Activated CD4-positive, alpha-beta T cell treated with anti-CD3 and anti-CD28 coated beads, Interleukin-2, amount 50 U/mL, for 16 hours (primary cell): Measurements from ENCODE around the gene FAM161B.
"Not testable (repeated sequence)": the region's sequence is repeated elsewhere in the genome, so short reads cannot be mapped to it uniquely, and the experiment has no call there.

Experiments used
- DNase-seq: peaks from one replicate; pipeline ENCODE4 v3.0.0-alpha.2; 2020

Gene FAM161B

DNA sequence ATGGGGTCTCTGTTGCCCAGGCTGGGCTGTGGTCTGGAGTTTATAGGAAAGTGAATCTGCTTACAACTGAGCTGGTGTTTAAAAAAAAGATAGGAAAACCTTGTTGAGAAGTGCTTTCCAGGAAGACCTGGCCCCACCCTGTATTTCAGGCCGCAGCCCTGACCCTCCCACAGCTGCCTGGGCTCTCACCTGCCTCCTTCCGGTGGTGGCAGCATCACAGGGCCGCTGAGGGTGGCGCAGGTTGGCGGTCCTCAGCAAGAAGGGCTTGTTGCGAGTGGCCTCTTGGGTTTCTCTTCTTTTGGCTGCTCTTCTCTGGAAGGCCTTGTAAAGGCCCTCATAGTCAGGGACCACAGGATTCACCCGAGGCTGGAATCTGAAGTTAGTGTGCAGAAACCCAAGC is 7.7 kb downstream of the FAM161B start:
- DNase-seq = no peak

DNA sequence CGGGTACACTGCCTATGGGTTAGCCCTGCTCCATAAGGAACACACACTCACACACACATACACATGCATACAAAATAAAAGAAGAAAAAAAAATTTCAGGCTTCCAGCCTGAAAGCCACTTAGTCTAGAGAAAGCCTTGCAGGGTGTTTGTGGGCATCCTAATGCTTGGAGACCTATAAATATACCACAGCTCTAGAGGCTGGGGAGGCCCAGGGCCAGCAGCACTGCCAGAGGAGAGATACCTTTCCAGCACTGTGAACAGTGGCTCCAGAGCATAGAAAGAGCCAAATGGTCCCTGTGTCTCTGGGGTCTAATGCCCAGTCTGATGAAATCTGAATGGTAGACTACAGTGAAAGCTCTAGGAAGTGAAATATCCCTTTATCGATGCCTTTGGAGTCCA is 12.9 kb downstream of the FAM161B start:
- no peak for DNase-seq

DNA sequence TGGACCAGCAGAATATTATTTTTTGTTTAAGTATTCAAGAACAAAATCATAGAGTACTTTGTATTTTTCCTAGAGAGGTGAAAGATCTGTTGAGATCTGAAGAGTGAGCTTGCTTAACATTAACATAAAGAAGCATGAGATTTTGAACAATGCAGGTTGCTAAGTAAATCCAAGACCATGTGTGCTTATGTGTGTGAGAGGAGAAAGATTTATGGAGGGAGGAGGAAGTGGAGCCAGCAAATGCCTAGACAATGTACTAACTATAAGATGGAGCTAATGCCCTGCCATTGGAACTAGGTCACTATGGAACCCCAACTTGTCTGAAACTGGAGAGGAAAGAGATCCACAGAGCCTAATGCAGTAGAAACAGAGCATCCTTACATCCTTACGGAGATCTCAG is 13.3 kb downstream of the FAM161B start:
- DNase-seq = no peak

DNA sequence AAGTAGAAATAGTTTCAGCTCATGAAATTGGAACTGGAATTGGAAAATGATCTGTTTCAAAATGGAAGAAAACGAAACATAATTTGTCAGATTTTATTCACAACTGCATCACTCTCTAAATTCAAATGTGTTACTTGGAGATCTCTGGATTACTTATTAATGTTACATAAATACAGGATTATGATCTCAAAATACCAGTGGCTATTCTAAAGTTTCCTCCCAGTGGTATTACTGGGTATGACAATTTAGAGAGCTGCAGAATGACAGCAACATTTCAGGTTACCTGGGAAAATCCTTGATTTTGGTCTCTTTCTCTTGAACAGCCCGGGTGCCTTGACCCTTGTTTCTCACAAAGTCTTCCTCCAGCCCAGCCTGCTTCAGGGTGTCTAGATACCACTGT is 14.2 kb downstream of the FAM161B start:
- DNase-seq = no peak

DNA sequence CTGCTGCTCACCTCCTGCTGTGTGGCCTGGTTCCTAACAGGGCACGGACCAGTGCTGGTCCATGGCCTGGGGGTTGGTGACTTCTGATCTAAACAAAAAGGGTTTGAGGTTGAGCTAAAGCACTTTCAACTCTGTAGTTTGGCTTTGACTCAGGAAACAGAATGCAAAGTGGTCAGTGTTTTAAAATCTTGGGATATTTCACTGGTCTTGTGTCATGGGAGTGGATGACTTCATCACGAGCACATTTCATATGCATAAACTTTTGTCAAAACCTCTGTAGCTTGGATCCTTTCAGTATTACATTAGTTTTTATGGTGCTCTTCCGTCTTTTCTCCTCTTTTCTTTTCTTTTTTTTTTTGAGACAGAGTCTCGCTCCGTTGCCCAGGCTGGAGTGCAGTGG is 25.6 kb downstream of the FAM161B start:
- DNase-seq = no peak

DNA sequence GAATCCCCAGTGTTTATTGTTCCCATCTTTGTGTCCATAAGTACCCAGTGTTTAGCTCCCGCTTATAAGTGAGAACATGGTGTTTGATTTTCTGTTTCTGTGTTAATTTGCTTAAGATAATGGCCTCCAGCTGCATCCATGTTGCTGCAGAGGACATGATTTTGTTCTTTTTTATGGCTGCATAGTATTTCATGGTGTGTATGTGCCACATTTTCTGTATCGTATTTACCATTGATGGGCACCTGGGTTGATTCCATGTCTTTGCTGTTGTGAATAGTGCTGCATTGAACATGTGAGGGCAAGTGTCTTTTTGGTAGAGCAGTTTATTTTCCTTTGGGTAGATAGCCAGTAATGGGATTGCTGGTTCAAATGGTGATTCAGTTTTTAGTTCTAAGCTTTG is 30.4 kb downstream of the FAM161B start:
- DNase-seq = not testable (repeated sequence)

DNA sequence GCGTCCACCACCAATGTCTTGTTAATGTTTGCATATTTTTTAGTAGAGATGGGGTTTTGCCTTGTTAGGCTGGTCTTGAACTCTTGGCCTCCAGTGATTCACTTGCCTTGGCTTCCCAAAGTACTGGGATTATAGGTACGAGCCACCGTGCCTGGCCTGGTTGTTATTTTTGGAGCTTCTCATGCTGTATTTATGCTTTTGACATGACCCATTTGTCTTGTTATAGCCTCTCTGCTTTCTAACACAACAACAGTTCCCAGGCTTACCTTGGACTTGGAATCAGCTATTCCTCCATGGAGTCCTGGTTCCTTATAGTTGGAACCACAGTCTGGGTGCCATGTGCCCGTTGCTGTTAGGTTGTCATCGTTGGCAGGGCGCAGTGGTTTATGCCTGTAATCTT is 33.6 kb downstream of the FAM161B start:
- no peak for DNase-seq

DNA sequence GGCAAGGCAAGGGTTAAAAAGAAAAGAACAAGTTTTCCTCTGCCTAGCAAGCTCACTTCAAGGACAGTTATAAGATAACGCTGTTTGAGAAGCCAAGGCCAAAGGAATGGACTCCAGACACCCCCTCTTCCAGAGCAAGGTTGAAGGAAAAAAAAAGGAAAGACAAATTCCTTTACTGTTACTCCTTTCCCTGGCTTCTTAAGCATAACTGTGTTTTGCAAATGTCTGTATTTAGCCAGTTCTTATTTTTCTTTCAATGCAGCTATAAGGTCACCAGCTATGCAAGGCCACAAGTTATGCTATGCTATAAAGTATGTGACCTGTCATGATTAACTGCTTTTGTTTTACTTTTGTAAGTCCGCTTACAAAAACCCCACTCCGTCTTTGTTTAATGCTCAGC is 36.6 kb downstream of the FAM161B start:
- DNase-seq = no peak

DNA sequence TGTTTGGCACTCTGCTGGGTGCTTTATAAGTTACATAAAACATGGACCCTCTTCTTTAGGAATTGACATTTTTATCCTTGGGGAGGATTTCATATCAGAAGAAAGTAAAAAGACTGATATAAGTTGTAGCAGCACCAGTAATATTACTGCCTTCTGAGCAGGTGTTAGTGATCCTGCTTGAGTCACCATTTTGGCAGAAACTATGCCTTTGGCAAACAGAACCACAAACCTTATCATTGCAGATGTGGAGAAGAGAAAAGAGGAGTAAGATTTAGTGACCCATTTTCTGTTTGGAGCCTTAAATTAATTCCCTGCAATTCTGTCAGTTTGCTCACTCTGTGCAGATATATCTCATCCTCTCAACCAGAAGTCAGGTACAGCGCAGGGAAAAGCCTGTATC is 40.2 kb downstream of the FAM161B start:
- DNase-seq = no peak

DNA sequence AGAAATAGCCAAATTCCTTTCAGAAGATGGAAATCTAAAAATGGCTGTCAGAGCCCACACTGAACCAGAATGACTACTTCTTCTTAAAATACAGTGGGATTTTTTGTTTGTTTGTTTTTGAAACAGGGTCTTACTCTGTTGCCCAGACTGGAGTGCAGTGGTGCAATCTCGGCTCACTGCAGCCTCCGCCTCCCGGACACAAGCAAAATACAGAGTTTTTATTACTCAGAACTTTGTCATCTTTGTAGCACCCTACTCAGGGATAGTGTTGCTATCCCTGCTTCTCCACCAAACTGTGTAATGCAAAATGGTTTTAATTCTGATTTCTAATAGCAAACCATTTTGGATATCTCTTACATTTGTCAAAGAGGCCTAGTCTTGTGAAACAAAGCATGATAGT is 46.9 kb downstream of the FAM161B start:
- no peak for DNase-seq

DNA sequence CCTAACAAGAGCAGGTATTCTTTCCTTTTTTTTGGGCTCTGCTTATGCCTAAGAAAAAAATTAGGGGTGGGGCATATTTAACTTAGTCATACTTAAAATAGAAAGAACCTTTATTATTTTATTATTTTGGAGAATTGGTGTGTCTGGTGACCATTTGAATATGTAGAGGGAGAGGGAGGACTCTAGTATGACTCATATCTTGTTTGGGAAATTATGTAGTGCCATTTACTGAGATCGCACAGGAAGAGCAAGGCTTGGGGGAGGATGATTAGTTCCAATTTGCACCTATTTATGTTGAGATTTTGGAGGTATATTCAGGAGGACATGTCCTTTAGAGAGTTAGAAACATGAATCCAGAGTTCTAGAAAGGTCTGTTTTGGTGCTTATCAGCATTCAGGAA is 53.4 kb downstream of the FAM161B start:
- DNase-seq = no peak

DNA sequence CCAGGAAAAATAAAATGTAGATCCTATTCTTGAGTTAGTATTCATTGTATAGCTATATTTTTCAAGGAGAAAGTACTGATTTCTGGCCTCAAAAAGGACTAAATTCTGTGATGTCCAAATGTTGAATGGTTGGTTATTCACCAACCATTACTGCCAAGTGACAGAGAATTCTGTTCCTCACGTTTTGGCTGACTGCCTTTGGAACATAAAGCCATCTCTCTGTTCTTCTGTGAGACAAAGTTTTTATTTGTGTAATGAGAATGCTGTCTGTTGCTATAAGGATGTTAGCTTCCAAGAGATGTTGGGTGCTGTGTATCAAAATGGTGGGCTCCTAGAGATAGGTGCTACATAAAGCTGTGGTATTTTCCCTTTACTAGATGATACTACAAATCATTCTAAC is 54.0 kb downstream of the FAM161B start:
- DNase-seq = no peak

DNA sequence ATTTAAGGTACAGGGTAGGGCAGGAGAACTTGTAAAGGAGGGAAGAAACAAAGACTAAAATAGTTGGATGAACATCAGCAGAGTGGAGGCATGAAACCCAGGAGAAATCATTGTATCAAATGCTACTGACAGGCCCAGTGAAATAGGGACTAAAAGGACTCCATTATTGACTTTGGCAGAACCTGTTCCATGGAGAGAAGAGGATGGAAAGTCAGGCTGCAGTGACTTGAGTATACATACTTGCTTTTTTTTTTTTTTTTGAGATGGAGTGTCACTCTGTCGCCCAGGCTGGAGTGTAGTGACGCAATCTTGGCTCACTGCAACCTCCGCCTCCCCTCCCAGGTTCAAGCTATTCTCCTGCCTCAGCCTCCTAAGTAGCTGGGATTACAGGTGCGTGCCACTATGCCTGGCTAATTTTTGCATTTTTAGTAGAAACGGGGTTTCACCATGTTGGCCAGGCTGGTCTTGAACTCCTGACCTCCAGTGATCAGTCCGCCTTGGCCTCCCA is 55.7 kb downstream of the FAM161B start:
- DNase-seq = not testable (repeated sequence)

DNA sequence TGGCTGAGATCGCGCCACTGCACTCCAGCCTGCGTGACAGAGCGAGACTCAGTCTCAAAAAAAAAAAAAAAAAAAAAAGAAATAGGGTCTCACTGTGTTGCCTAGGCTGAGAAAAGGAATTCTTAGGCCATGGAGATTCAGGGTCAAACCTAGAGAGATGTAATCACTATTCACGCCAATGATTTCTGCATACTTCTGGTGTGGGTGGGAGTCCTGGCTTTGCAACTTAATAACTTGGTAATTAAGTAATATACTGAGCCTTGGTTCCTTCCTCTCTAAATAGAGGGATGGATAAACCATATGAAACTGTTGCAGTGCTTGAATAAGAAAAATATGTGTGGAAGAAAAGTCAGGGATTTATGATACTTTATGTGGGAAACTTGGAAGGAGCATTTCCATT is 60.5 kb downstream of the FAM161B start:
- no peak for DNase-seq

DNA sequence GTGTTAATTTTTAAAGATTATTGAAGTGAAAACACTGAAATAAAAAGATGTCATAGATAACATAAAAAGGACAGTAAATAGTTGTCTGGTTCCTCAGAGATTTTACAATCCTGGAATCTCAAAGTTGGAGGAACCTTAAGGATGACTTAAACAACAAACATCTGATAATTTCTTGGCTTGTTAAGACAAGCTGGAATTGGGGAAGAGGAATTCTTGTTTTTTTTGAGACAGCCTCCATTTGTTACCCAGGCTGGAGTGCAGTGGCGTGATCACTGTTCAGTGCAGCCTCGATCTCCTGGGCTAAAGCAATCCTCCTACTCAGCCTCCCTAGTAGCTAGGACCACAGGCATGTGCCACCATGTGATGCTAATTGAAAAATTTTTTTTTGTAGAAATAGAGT is 60.9 kb downstream of the FAM161B start:
- DNase-seq = no peak

DNA sequence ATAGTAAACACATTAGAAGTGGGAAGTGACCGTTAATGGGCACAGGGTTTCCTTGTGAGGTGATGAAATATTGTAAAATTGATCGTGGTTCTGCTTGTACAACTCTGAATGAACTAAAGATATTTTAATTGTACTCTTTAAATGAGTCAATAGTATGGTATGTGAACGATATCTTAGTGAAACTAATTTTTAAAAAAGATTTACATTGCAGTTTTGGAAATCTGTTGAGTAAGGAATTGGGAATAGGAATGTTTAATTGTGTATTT is 61.5 kb downstream of the FAM161B start:
- DNase-seq = no peak

DNA sequence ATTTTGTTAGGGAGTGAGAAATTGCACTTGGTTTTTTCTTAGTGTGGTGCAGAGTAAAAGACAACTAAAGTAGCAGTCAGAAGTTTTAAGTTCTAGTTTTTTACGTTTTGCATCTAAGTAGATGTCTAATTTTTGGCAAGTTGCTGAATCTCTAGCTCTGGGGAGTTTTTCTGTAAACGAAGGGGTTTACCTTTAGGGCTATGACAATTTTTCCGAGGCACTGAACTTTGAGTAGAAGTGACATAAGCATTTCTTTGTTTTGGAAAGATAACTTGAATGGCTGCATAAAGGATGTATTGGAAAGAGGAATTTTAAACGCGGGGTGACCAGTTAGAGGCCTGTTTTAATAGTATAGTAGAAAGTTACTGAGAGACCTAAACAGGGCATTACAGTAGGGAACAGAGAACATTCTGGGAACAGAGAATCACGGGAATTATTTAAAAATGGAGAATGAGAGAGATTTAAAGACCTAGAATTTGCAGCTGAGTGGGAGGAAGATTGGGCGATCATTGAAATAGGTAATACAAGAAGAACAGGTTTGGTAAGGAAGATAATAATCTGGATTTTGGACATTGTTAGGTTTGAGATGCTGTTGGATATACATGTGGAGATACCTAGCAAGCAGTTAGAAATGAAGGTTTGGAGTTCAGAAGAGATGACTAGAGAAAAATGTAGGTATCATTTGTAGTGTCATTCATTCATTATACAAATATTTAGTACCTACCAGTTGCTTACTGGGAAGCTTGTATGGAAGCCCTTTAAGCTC is 62.0 kb downstream of the FAM161B start:
- no peak for DNase-seq

DNA sequence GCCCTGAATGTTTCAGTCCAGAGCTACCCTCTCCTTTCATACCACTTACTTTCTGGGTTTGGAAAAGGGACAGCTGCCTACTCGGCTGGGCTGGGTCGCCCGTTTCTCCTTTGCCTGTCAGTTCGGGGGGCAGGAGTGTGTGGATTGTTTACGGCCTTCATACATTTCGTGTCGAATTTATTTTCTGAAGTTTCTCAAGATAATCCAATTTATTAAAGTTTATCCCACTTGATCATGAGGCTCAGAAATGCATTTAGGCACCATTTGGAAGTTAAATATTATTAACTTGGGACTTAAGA is 62.6 kb downstream of the FAM161B start:
- no peak for DNase-seq

DNA sequence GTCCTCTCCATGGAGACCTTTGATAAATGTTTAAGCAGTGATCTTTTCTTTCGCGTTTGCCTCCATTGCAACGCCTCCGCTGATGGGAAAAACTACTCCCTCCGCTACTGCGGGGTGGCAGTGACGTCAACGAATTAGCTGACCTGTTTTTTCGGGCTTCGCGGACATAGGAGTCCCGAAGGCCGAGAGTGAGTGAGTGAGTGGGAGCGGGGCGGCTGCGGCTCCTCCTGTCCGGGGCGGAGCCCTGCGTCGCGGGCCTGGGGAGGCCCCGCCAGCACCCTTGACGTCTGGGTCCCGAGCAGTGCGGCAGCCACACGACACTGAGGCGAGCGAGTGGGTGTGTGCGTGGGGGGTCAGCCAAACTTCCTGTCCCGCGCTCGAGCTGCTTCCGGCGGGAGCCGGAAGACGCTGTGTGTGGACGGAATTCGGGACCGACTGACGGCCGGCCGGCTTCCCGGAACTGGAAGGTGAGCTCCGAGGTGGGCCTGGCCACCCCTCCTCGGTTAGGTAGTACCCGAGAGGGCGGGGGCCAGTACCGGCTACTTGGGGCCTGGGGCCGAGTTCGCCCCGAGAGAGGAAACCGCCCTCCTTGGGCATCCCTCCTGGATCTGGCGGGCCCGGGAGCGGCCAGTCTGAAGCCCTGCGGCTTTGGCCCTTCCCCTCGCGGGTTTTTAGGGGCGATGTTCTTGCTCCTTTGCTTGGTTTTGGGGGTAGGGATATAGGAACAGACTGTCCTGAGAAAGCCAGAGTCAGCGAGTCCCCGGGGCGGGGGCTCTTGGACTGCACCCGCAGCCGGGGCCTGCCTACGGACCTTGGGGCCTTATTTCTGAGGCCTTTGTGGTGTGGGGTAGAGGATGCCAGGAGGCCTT is 63.2 kb downstream of the FAM161B start, which contains the start of gene ZNF410:
TSS of gene ZNF410 (plus strand) at position 411 of the 869 bp plus-strand sequence. CDS start 5,317 bp downstream, outside the sequence.
- DNase-seq = peak; percentile 96

DNA sequence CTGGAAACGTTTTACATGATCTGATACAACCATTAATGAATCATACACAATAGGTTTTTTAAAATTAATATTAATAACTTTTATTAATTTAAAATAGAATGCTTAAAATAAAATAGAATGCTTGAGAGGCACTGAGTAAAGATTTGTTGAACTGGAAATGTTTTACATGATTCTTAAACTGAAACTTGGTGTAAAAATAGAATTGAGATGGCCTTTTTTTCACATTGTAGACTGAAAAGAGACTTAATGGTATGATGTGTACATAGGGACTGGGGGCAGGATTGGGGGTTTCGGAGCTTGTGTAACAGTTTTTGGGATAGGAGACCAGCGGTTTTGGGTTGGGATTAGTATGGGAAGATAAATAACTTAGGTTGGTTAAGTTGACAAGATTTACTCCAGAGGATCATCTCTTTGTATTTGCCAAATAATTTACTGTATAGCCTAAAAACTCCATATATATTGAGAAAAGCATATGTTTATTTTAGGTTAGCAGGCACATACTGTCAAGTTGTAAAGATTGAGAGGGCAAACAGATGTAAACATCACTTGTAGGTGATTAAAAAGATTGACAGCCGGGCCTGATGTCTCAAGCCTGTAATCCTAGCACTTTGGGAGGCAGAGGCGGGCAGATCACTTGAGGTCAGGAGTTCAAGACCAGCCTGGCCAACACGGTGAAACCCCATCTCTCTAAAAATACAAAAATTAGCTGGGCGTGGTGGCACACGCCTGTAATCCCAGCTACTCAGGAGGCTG is 65.3 kb downstream of the FAM161B start:
- no peak for DNase-seq
